Skeletal muscle tissue (tissue), 4 donors: ENCODE results near the gene RNF20. TPM values are rescaled to one million over a fixed set of nuclear protein-coding genes. Genes with fewer than 3 reads are reported as not detected.
"Not testable (repeated sequence)": the region's sequence is repeated elsewhere in the genome, so short reads cannot be mapped to it uniquely, and the experiment has no call there.

Experiments used
- H3K27ac ChIP-seq: one replicate; pipeline ENCODE4 v1.7.0; 2013; ENCODE audit warnings: mild to moderate bottlenecking, low read depth, low read length, inconsistent platforms
- H3K27me3 ChIP-seq, 3 donors: one replicate each; pipeline ENCODE4 v1.7.0; 2013; ENCODE audit warnings: low read length in 3 of 3; ENCODE audit not compliant: control insufficient read depth in 3 of 3, insufficient read depth in 3 of 3
- H3K36me3 ChIP-seq, 3 donors: one replicate each; pipeline ENCODE4 v1.7.0; 2013; ENCODE audit warnings: low read length in 3 of 3; ENCODE audit not compliant: control insufficient read depth in 3 of 3, insufficient read depth in 3 of 3
- H3K4me1 ChIP-seq, 3 donors: one replicate each; pipeline ENCODE4 v1.7.0; 2013; ENCODE audit warnings: low read length in 3 of 3, mild to moderate bottlenecking in 3 of 3; ENCODE audit not compliant: control insufficient read depth in 3 of 3, insufficient read depth in 3 of 3
- H3K4me3 ChIP-seq, 3 donors: one replicate each; pipeline ENCODE4 v1.7.0; 2013; ENCODE audit warnings: low read length in 3 of 3
- H3K9ac ChIP-seq, 3 donors: one replicate each; pipeline ENCODE4 v1.7.0; 2013; ENCODE audit warnings: low read length in 3 of 3, mild to moderate bottlenecking in 3 of 3, moderate library complexity in 2 of 3, low read depth in 1 of 3
- H3K9me3 ChIP-seq, 3 donors: one replicate each; pipeline ENCODE4 v1.7.0; 2013; ENCODE audit warnings: low read length in 3 of 3; ENCODE audit not compliant: control insufficient read depth in 3 of 3
- total RNA-seq: library from RNA; depleted of rRNA; stranded (reverse); fragments of >200 nt; gene quantifications from one replicate; pipeline ENCODE4 v1.2.3, GENCODE V29; 2014
- donor health status: Osteomylitis.

The RNF20 gene
- total RNA-seq, 1 donor from 2014 or later, result 24.5 TPM

GRCh38 chr9:101530076-101530711 is 3.5 kb upstream of the RNF20 start:
- H3K9ac ChIP-seq, result no peak overlapping the region
- H3K4me1 ChIP-seq, result peaks cover 0 to 2% (median under 1%) of the 10 kb centered on the region in 3 donors
- no peak overlapping the region for H3K4me3 ChIP-seq
- H3K36me3 ChIP-seq, result peaks cover 0 to under 1% (median 0%) of the 10 kb centered on the region in 3 donors
- no peaks in the 10 kb centered on the region for H3K27me3 ChIP-seq
- no peaks in the 10 kb centered on the region for H3K9me3 ChIP-seq
- H3K27ac ChIP-seq, result no peak overlapping the region

- peaks cover 12 to 41% (median 33%) of the 10 kb centered on the region in 3 donors for H3K36me3 ChIP-seq
These were observed 2.7 kb downstream of the RNF20 start for GRCh38 chr9:101536351-101536750.

GRCh38 chr9:101536938-101537337 is 3.3 kb downstream of the RNF20 start:
- Histone ChIP-seq H3K27me3 (no peaks in the 10 kb centered on the region), H3K27ac (no peak overlapping the region), H3K9ac (no peak overlapping the region), H3K36me3 (peaks cover 12 to 42% (median 33%) of the 10 kb centered on the region in 3 donors), H3K4me1 (peaks cover 0 to 9% (median 2%) of the 10 kb centered on the region in 3 donors), H3K4me3 (no peak overlapping the region), H3K9me3 (no peaks in the 10 kb centered on the region)

More at GRCh38 chr9:101536351-101536750, 2.7 kb downstream of the RNF20 start:
- Histone ChIP-seq H3K9ac (no peak overlapping the region), H3K4me3 (no peak overlapping the region), H3K9me3 (no peaks in the 10 kb centered on the region), H3K27me3 (no peaks in the 10 kb centered on the region), H3K4me1 (peaks cover 0 to 9% (median 2%) of the 10 kb centered on the region in 3 donors), H3K27ac (no peak overlapping the region)

GRCh38 chr9:101540069-101540468 is 6.4 kb downstream of the RNF20 start:
- no peaks in the 10 kb centered on the region for H3K27me3 ChIP-seq
- H3K4me1 ChIP-seq, result peaks cover 0 to 9% (median 0%) of the 10 kb centered on the region in 3 donors
- H3K9ac ChIP-seq, result no peak overlapping the region
- H3K36me3 ChIP-seq, result peaks cover 16 to 52% (median 41%) of the 10 kb centered on the region in 3 donors
- no peak overlapping the region for H3K4me3 ChIP-seq
- no peaks in the 10 kb centered on the region for H3K9me3 ChIP-seq
- H3K27ac ChIP-seq, result no peak overlapping the region

GRCh38 chr9:101543098-101543735 is 9.6 kb downstream of the RNF20 start:
- no peak overlapping the region for H3K9ac ChIP-seq
- H3K4me3 ChIP-seq, result no peak overlapping the region
- H3K27ac ChIP-seq, result no peak overlapping the region
- peaks cover 33 to 59% (median 54%) of the 10 kb centered on the region in 3 donors for H3K36me3 ChIP-seq
- H3K9me3 ChIP-seq, result no peaks in the 10 kb centered on the region
- no peaks in the 10 kb centered on the region for H3K4me1 ChIP-seq
- H3K27me3 ChIP-seq, result no peaks in the 10 kb centered on the region

GRCh38 chr9:101549472-101550098 is 15.9 kb downstream of the RNF20 start:
- H3K36me3 ChIP-seq, result peaks cover 48 to 85% (median 68%) of the 10 kb centered on the region in 3 donors
- H3K9me3 ChIP-seq, H3K27me3 ChIP-seq, H3K4me1 ChIP-seq, H3K4me3 ChIP-seq, H3K27ac ChIP-seq, H3K9ac ChIP-seq: not testable (repeated sequence)

GRCh38 chr9:101561740-101562139 is 28.1 kb downstream of the RNF20 start:
- Histone ChIP-seq H3K4me1 (no peaks in the 10 kb centered on the region), H3K4me3 (no peak overlapping the region), H3K27ac (no peak overlapping the region), H3K9me3 (no peaks in the 10 kb centered on the region), H3K9ac (no peak overlapping the region), H3K36me3 (peaks cover 22 to 56% (median 54%) of the 10 kb centered on the region in 3 donors), H3K27me3 (no peaks in the 10 kb centered on the region)

- H3K27ac ChIP-seq, result no peak overlapping the region
- no peak overlapping the region for H3K4me3 ChIP-seq
- peaks cover 20 to 54% (median 47%) of the 10 kb centered on the region in 3 donors for H3K36me3 ChIP-seq
- no peak overlapping the region for H3K9ac ChIP-seq
- no peaks in the 10 kb centered on the region for H3K4me1 ChIP-seq
- no peaks in the 10 kb centered on the region for H3K27me3 ChIP-seq
- no peaks in the 10 kb centered on the region for H3K9me3 ChIP-seq
These were observed 29.3 kb downstream of the RNF20 start for GRCh38 chr9:101562966-101563365.

GRCh38 chr9:101564252-101564651 is 30.6 kb downstream of the RNF20 start:
- Histone ChIP-seq H3K36me3 (peaks cover 20 to 55% (median 47%) of the 10 kb centered on the region in 3 donors), H3K9me3 (no peaks in the 10 kb centered on the region)

More at GRCh38 chr9:101564252-101564651, 30.6 kb downstream of the RNF20 start:
- H3K4me3 ChIP-seq, result no peak overlapping the region
- no peaks in the 10 kb centered on the region for H3K4me1 ChIP-seq
- no peak overlapping the region for H3K9ac ChIP-seq
- H3K27me3 ChIP-seq, result no peaks in the 10 kb centered on the region
- H3K27ac ChIP-seq, result no peak overlapping the region
